ENCODE measurements around the gene FKBP1B.

The FKBP1B gene

GRCh38 chr2:24022324-24022974 lies 27.1 kb upstream of the FKBP1B start:
- H3K27ac ChIP-seq (ENCODE audit: poor library complexity, severe bottlenecking) = no peak overlapping the region
- H3K36me3 ChIP-seq (ENCODE audit: low read depth) = no peaks in the 10 kb centered on the region; the same call in 1 of the 2 replicates
- no peaks in the 10 kb centered on the region for H3K9me3 ChIP-seq (ENCODE audit: severe bottlenecking)
- no peaks in the 10 kb centered on the region for H3K4me1 ChIP-seq (ENCODE audit: insufficient read depth, poor library complexity, severe bottlenecking)
- H3K4me3 ChIP-seq (ENCODE audit: severe bottlenecking) = no peak overlapping the region
- DNase-seq (ENCODE audit: low spot score) = no peak
- no peaks in the 10 kb centered on the region for H3K27me3 ChIP-seq (ENCODE audit: insufficient read depth, poor library complexity, severe bottlenecking)
- no peak for ATAC-seq (ENCODE audit: low read depth)
- no peak for TF ChIP-seq CTCF (IDR thresholded peaks at IDR 0.05; ENCODE audit: poor library complexity, severe bottlenecking)

GRCh38 chr2:24022975-24023575 lies 26.5 kb upstream of the FKBP1B start:
- no peak for TF ChIP-seq CTCF (IDR thresholded peaks at IDR 0.05; ENCODE audit: poor library complexity, severe bottlenecking)
- H3K27ac ChIP-seq (ENCODE audit: poor library complexity, severe bottlenecking) = no peak overlapping the region
- no peak for DNase-seq (ENCODE audit: low spot score)
- no peak for ATAC-seq (ENCODE audit: low read depth)
- H3K4me1 ChIP-seq (ENCODE audit: insufficient read depth, poor library complexity, severe bottlenecking) = no peaks in the 10 kb centered on the region
- H3K36me3 ChIP-seq (ENCODE audit: low read depth) = no peaks in the 10 kb centered on the region; the same call in 1 of the 2 replicates
- no peak overlapping the region for H3K4me3 ChIP-seq (ENCODE audit: severe bottlenecking)
- H3K9me3 ChIP-seq (ENCODE audit: severe bottlenecking) = no peaks in the 10 kb centered on the region
- no peaks in the 10 kb centered on the region for H3K27me3 ChIP-seq (ENCODE audit: insufficient read depth, poor library complexity, severe bottlenecking)

GRCh38 chr2:24024018-24024417 lies 25.5 kb upstream of the FKBP1B start:
- DNase-seq (ENCODE audit: low spot score) (no peak), ATAC-seq (ENCODE audit: low read depth) (no peak)
- no peaks in the 10 kb centered on the region for H3K27me3 ChIP-seq (ENCODE audit: insufficient read depth, poor library complexity, severe bottlenecking)
- no peak for TF ChIP-seq CTCF (IDR thresholded peaks at IDR 0.05; ENCODE audit: poor library complexity, severe bottlenecking)
- H3K27ac ChIP-seq (ENCODE audit: poor library complexity, severe bottlenecking) = no peak overlapping the region
- H3K36me3 ChIP-seq (ENCODE audit: low read depth) = peaks cover 5% of the 10 kb centered on the region; the same call in 1 of the 2 replicates
- H3K4me1 ChIP-seq (ENCODE audit: insufficient read depth, poor library complexity, severe bottlenecking) = no peaks in the 10 kb centered on the region
- H3K4me3 ChIP-seq (ENCODE audit: severe bottlenecking) = no peak overlapping the region
- H3K9me3 ChIP-seq (ENCODE audit: severe bottlenecking) = no peaks in the 10 kb centered on the region

GRCh38 chr2:24024996-24025663 lies 24.4 kb upstream of the FKBP1B start:
- Histone ChIP-seq H3K4me1 (ENCODE audit: insufficient read depth, poor library complexity, severe bottlenecking) (no peaks in the 10 kb centered on the region), H3K27ac (ENCODE audit: poor library complexity, severe bottlenecking) (no peak overlapping the region), H3K27me3 (ENCODE audit: insufficient read depth, poor library complexity, severe bottlenecking) (no peaks in the 10 kb centered on the region), H3K9me3 (ENCODE audit: severe bottlenecking) (no peaks in the 10 kb centered on the region), H3K36me3 (ENCODE audit: low read depth) (peaks cover 16% of the 10 kb centered on the region; the same call in 1 of the 2 replicates), H3K4me3 (ENCODE audit: severe bottlenecking) (no peak overlapping the region)
- DNase-seq (ENCODE audit: low spot score) = no peak
- ATAC-seq (ENCODE audit: low read depth) = no peak
- no peak for TF ChIP-seq CTCF (IDR thresholded peaks at IDR 0.05; ENCODE audit: poor library complexity, severe bottlenecking)

Data from RWPE2 (cell line).